Mesenteric fat pad (tissue), 1 donor: ENCODE measurements around the gene CDKL2. TPM values are rescaled to one million over a fixed set of nuclear protein-coding genes. Genes with fewer than 3 reads are reported as not detected.
"Not testable (repeated sequence)": the region's sequence is repeated elsewhere in the genome, so short reads cannot be mapped to it uniquely, and the experiment has no call there.

Source experiments
- DNase-seq: peaks from one replicate; pipeline ENCODE4 v3.0.0-alpha.2; 2020; ENCODE audit warnings: low spot score
- total RNA-seq: library from RNA; stranded (reverse); fragmentation: NEBNext Ultra II Directional; extraction: Animal tissue kit (Norgen Biotek cat#: 25700); gene quantifications from one replicate; pipeline ENCODE4 v1.2.1, GENCODE V29; 2021
- donor health status: DM: yes; HTN: yes; CAD: no.

CDKL2 gene
- total RNA-seq, 1 donor from 2014 or later = not detected

DNA sequence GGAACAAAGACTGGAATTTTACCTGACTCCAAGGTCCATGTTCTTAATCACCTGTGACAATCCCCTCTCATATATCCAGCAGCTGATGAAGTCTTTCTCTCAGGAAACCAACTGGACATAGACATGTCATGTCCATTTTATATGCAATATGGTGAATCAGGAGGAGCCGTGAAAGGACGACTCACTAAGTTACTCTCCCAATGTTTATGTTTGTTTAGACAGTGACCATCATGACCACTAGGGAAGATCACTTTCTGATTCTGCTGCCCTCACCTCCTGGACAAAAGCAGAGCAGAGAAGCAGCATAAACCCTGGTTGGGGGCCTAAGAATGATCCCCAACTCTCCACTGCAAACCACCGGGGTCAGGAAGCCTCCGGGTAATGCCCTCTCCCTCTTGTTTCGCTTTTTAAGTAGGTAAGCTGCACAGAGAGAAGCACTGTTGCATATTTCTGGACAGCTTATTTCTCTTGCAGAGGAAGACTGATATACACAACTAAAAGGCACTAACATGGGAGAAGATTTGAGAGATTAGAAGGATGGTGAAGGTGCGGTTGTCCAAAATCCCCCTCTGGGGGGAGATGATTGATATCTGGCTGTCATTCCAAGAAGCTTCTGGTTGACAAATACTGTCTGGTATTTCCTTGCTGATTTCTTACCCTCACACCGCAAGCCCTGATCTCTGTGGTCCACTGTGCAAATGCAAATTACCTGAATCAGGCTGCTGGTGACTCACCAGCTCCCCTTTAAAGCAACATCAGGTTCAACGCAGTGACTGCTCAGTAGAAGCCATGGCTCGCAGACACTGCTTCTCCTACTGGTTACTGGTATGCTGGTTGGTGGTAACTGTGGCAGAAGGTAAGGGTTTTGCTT lies 74.8 kb downstream of the CDKL2 start, which contains the start of gene ODAPH:
Gene ODAPH, plus strand, starts transcription at position 773 of the 871 bp plus-strand sequence. Its CDS starts 17 bp downstream, at position 790.
- no peak for DNase-seq

DNA sequence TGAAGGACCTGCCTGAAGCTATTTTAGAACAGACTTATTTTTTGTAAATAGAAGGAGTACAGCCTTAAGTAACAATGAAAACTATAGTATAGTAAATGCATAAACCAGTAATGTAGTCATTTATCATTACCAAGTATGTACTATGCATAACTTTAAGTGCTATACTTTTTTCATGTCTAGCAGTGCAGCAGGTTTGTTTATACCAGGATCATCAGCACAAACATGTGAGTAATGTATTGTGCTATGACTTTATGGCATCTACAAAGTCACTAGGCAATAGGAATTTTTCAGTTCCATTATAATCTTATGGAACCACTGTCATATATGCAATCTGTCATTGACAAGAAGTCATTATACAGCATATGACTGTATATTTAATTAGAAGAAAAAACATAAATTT lies 77.9 kb downstream of the CDKL2 start:
- no peak for DNase-seq

GRCh38 chr4:75549019-75549418 lies 81.3 kb downstream of the CDKL2 start:
- no peak for DNase-seq

GRCh38 chr4:75547647-75548387 lies 82.5 kb downstream of the CDKL2 start:
- DNase-seq = no peak

- DNase-seq = no peak
These were observed 84.8 kb downstream of the CDKL2 start for GRCh38 chr4:75545526-75545925.

- no peak for DNase-seq
These were observed 85.5 kb downstream of the CDKL2 start for GRCh38 chr4:75544870-75545269.

GRCh38 chr4:75544220-75544619 lies 86.1 kb downstream of the CDKL2 start:
- not testable (repeated sequence) for DNase-seq

DNA sequence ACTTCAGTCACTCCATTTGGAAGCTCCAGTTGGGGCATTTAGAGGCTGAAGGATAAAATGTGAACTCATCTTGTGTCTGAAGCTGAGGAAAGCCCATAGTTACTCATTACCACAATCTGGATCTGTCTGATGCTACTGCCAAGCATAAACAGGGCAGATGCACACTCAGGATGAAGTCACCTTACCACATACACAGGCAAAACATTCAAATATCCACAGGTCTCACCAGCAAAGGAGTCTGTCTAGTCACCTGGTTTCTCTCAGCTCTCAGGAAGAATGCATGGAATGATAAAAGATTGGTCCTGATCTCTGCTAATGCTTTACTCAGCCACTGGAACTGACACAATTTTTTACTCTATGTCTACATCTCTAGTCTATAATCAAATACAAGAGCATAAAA lies 87.5 kb downstream of the CDKL2 start:
- DNase-seq = no peak

DNA sequence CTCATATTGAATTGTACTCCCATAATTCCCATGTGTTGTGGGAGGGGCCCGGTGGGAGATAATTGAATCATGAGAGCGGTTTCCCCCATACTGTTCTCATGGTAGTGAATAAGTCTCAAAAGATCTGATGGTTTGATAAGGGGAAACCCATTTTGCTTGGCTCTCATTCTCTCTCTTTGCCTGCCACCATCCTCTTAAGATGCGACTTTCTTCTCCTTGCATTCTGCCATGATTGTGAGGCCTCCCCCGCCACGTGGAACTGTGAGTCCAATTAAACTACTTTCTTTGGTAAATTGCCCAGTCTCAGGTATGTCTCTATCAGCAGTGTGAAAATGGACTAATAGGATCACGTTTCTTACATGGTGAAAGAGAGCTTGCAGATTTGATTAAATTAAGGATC lies 93.0 kb downstream of the CDKL2 start:
- not testable (repeated sequence) for DNase-seq

DNA sequence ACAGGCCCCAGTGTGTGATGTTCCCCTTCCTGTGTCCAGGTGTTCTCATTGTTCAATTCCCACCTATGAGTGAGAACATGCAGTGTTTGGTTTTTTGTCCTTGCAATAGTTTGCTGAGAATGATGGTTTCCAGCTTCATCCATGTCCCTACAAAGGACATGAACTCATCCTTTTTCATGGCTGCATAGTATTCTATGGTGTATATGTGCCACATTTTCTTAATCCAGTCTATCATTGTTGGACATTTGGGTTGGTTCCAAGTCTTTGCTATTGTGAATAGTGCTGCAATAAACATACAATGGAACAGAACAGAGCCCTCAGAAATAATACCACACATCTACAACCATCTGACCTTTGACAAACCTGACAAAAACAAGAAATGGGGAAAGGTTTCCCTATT lies 96.4 kb downstream of the CDKL2 start:
- DNase-seq = not testable (repeated sequence)

DNA sequence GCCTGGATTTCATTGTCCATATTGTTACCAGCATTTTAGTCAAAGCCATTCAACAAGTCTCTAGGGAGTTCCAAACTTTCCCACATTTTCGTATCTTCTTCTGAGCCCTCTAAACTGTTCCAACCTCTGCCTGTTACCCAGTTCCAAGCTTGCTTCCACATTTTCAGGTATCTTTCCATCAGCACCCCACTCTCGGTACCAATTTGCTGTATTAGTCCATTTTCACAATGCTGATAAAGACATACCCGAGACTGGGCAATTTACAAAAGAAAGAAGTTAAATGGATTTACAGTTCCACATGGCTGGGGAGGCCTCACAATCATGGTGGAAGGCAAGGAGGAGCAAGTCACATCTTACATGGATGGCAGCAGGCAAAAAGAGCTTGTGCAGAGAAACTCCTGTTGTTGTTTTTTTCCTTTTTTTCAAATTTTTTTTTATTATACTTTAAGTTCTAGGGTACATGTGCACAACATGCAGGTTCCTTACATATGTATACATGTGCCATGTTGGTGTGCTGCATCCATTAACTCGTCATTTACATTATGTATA lies 96.9 kb downstream of the CDKL2 start:
- not testable (repeated sequence) for DNase-seq

- not testable (repeated sequence) for DNase-seq
These were observed 98.7 kb downstream of the CDKL2 start for GRCh38 chr4:75531536-75532143.

- DNase-seq = no peak
These were observed 99.6 kb downstream of the CDKL2 start for GRCh38 chr4:75530556-75531322.

Other genes starting within 250 kb of the CDKL2 start
- gene RCHY1, start 116.1 kb downstream of the CDKL2 start, total RNA-seq = 30.4 TPM
- gene THAP6, start 116.1 kb downstream of the CDKL2 start, total RNA-seq = 15.7 TPM
- not detected for gene ODAPH, start 74.5 kb downstream of the CDKL2 start, total RNA-seq
- 72.6 TPM for gene G3BP2, start 42.9 kb upstream of the CDKL2 start, total RNA-seq
- 68.7 TPM for gene USO1, start 94.0 kb upstream of the CDKL2 start, total RNA-seq